Neural cell (in vitro differentiated cells): Measurements from ENCODE around the gene HUWE1. TPM values are rescaled to one million over a fixed set of nuclear protein-coding genes. Genes with fewer than 3 reads are reported as not detected.
"Not testable (repeated sequence)": the region's sequence is repeated elsewhere in the genome, so short reads cannot be mapped to it uniquely, and the experiment has no call there.

Experiments used
- H2AFZ ChIP-seq: fragments of 200-600, 300-800 bp; sonication (generic), shearing (Covaris generic); 2 replicates; pipeline ENCODE4 v1.6.0; 2014; ENCODE audit warnings: low read depth, mild to moderate bottlenecking, antibody characterized with exemption, low read length, moderate library complexity
- H3F3A ChIP-seq: fragments of 200-600 bp; shearing (Covaris generic); 2 replicates; pipeline ENCODE4 v1.6.1; 2016; ENCODE audit warnings: mild to moderate bottlenecking, moderate library complexity, mixed read lengths, antibody characterized with exemption, low read length; ENCODE audit not compliant: insufficient read depth, poor library complexity, severe bottlenecking
- H3K27ac ChIP-seq: fragments of 200-600, 300-800 bp; sonication (generic), shearing (Covaris generic); 2 replicates; pipeline ENCODE4 v1.5.1; 2014; ENCODE audit warnings: mild to moderate bottlenecking, low read length, moderate library complexity
- H3K27me3 ChIP-seq: fragments of 300-800, 200-600 bp; sonication (generic), shearing (Covaris generic); 2 replicates; pipeline ENCODE4 v1.6.0; 2014; ENCODE audit warnings: mild to moderate bottlenecking, low read depth, low read length, moderate library complexity; ENCODE audit not compliant: insufficient read depth
- H3K36me3 ChIP-seq: fragments of 300-800, 200-600 bp; sonication (generic), shearing (Covaris generic); 2 replicates; pipeline ENCODE4 v1.5.1; 2014; ENCODE audit warnings: mild to moderate bottlenecking, antibody characterized with exemption, low read length, moderate library complexity; ENCODE audit not compliant: insufficient read depth
- H3K4me2 ChIP-seq: fragments of 300-800, 200-600 bp; sonication (generic), shearing (Covaris generic); 2 replicates; pipeline ENCODE4 v1.6.0; 2014; ENCODE audit warnings: mild to moderate bottlenecking, low read length
- H3K4me3 ChIP-seq: fragments of 300-800, 200-600 bp; sonication (generic), shearing (Covaris generic); 2 replicates; pipeline ENCODE4 v1.5.1; 2014; ENCODE audit warnings: mild to moderate bottlenecking, low read length, moderate library complexity
- H3K79me2 ChIP-seq: fragments of 200-600 bp; shearing (Covaris generic); replicated peaks from 2 replicates; pipeline ENCODE4 v1.6.0; 2014; ENCODE audit warnings: mild to moderate bottlenecking, low read length, moderate library complexity; ENCODE audit not compliant: insufficient read depth
- H3K9ac ChIP-seq: fragments of 300-800, 200-600 bp; sonication (generic), shearing (Covaris generic); 2 replicates; pipeline ENCODE4 v1.6.1; 2016; ENCODE audit warnings: mild to moderate bottlenecking, low read length, mixed read lengths
- H3K9me2 ChIP-seq: fragments of 200-600 bp; shearing (Covaris generic); 2 replicates; pipeline ENCODE4 v1.6.1; 2016; ENCODE audit warnings: mild to moderate bottlenecking, low read length, mixed read lengths; ENCODE audit not compliant: insufficient read depth
- H3K9me3 ChIP-seq: fragments of 200-600, 300-800 bp; sonication (generic), shearing (Covaris generic); 2 replicates; pipeline ENCODE4 v1.6.1; 2016; ENCODE audit warnings: mild to moderate bottlenecking, mixed run types, low read length, moderate library complexity, mixed read lengths
- H4K20me1 ChIP-seq: fragments of 200-600 bp; shearing (Covaris generic); 2 replicates; pipeline ENCODE4 v1.6.1; 2016; ENCODE audit warnings: mild to moderate bottlenecking, mixed run types; ENCODE audit not compliant: insufficient read depth
- EP300 ChIP-seq: fragments of 450-650 bp; conservative IDR thresholded peaks from 2 replicates; pipeline ENCODE4 v1.6.1; 2014; ENCODE audit warnings: antibody characterized with exemption, mild to moderate bottlenecking, moderate library complexity; ENCODE audit not compliant: poor library complexity, severe bottlenecking
- EZH2 ChIP-seq: fragments of 200-600, 300-800 bp; shearing (Covaris generic), sonication (generic); IDR thresholded peaks from 2 replicates; pipeline ENCODE4 v1.6.1; 2014; ENCODE audit warnings: antibody characterized with exemption, low read length, borderline replicate concordance, mild to moderate bottlenecking; ENCODE audit not compliant: insufficient read depth, poor library complexity, severe bottlenecking
- MXI1 ChIP-seq: fragments of 450-650 bp; conservative IDR thresholded peaks from 2 replicates; pipeline ENCODE4 v1.6.1; 2014; ENCODE audit warnings: antibody characterized with exemption, mild to moderate bottlenecking; ENCODE audit not compliant: poor library complexity, severe bottlenecking
- POLR2AphosphoS5 ChIP-seq: IDR thresholded peaks from 2 replicates; pipeline ENCODE4 v1.6.1; 2012
- RAD21 ChIP-seq: fragments of 450-650 bp; conservative IDR thresholded peaks from 2 replicates; pipeline ENCODE4 v1.6.1; 2014; ENCODE audit warnings: antibody characterized with exemption, mild to moderate bottlenecking, moderate library complexity
- SMC3 ChIP-seq: fragments of 450-650 bp; conservative IDR thresholded peaks from 2 replicates; pipeline ENCODE4 v1.6.1; 2014; ENCODE audit warnings: antibody characterized with exemption, mild to moderate bottlenecking, moderate library complexity; ENCODE audit not compliant: poor library complexity
- TAF1 ChIP-seq: IDR thresholded peaks from 2 replicates; pipeline ENCODE4 v1.6.1; 2012; ENCODE audit warnings: low read depth
- polyA plus RNA-seq: library from polyadenylated mRNA; depleted of rRNA; stranded (reverse); fragments of >200 nt; gene quantifications from 2 replicates; pipeline ENCODE4 v1.2.3, GENCODE V29; 2014
- TF ChIP-seq, protein P1 (sequence below): IDR thresholded peaks from 2 replicates; pipeline ENCODE4 v1.6.1; 2012; ENCODE audit warnings: borderline replicate concordance
- TF ChIP-seq, protein P2 (sequence below): fragments of 450-650 bp; IDR thresholded peaks from 2 replicates; pipeline ENCODE4 v1.5.1; 2014; ENCODE audit warnings: antibody characterized with exemption, mild to moderate bottlenecking, moderate library complexity; ENCODE audit not compliant: poor library complexity, severe bottlenecking

The HUWE1 gene
- polyA plus RNA-seq, 1 donor from 2014 or later = 25.0 TPM

DNA sequence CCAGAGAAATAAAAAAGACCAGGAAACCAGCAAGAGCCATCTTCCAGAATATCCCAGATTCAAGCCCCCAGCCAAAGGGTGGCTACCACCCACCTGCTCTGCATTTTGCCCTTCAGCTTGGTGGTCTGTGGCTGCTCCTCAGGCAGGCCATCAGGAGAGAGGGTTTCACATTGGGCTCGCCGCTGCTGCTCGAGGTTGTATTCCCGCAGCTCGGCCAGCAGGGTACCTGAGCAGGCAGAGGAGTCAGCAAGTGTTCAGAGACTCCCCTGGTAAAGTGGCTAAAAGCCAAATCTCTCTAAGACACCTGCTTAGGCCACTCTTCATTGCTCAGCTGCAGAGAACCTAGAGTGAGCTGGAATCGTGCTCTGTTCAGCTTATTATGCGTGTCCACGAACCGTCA is 141.6 kb downstream of the HUWE1 start:
- no peak overlapping the region for H3K9ac ChIP-seq
- no peaks in the 10 kb centered on the region for H3K9me3 ChIP-seq
- H3K79me2 ChIP-seq = no peaks in the 10 kb centered on the region
- no peak overlapping the region for H3K4me3 ChIP-seq
- H3K9me2 ChIP-seq = no peaks in the 10 kb centered on the region
- H3K4me2 ChIP-seq = no peak overlapping the region
- H3F3A ChIP-seq = no peaks in the 10 kb centered on the region
- H2AFZ ChIP-seq = no peak overlapping the region
- TF ChIP-seq EP300 = no peak
- TF ChIP-seq EZH2 = no peak
- TF ChIP-seq SMC3 = no peak
- TF ChIP-seq, protein P1, sequence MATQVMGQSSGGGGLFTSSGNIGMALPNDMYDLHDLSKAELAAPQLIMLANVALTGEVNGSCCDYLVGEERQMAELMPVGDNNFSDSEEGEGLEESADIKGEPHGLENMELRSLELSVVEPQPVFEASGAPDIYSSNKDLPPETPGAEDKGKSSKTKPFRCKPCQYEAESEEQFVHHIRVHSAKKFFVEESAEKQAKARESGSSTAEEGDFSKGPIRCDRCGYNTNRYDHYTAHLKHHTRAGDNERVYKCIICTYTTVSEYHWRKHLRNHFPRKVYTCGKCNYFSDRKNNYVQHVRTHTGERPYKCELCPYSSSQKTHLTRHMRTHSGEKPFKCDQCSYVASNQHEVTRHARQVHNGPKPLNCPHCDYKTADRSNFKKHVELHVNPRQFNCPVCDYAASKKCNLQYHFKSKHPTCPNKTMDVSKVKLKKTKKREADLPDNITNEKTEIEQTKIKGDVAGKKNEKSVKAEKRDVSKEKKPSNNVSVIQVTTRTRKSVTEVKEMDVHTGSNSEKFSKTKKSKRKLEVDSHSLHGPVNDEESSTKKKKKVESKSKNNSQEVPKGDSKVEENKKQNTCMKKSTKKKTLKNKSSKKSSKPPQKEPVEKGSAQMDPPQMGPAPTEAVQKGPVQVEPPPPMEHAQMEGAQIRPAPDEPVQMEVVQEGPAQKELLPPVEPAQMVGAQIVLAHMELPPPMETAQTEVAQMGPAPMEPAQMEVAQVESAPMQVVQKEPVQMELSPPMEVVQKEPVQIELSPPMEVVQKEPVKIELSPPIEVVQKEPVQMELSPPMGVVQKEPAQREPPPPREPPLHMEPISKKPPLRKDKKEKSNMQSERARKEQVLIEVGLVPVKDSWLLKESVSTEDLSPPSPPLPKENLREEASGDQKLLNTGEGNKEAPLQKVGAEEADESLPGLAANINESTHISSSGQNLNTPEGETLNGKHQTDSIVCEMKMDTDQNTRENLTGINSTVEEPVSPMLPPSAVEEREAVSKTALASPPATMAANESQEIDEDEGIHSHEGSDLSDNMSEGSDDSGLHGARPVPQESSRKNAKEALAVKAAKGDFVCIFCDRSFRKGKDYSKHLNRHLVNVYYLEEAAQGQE = no peak
- no peaks in the 10 kb centered on the region for H3K36me3 ChIP-seq
- no peaks in the 10 kb centered on the region for H4K20me1 ChIP-seq
- H3K27ac ChIP-seq = no peak overlapping the region
- no peaks in the 10 kb centered on the region for H3K27me3 ChIP-seq

DNA sequence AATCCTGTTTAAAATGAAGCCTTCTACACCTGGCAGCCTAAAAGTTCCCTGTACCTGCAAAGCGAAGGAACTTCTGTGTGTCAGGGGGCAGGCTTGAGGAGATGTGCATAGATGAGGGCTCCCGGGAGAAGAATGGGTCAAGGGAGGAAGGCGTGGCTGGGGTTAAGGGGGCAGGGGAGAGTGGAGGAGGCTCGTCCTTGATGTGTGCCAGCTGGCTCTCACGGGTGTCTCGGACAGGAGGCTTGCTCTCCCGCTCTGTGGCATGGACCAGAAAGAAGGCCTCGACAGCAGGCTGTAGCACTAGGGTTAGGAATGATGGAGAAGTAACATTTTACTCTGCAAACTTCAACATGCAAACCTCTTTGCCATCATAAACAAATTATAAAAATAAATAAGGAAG is 147.7 kb downstream of the HUWE1 start:
- Histone ChIP-seq H3K9me2 (no peaks in the 10 kb centered on the region), H3F3A (no peaks in the 10 kb centered on the region), H3K4me3 (no peak overlapping the region), H3K27ac (no peak overlapping the region), H3K36me3 (no peaks in the 10 kb centered on the region), H4K20me1 (no peaks in the 10 kb centered on the region), H3K9me3 (no peaks in the 10 kb centered on the region), H3K9ac (no peak overlapping the region), H3K79me2 (no peaks in the 10 kb centered on the region), H3K4me2 (no peak overlapping the region), H3K27me3 (no peaks in the 10 kb centered on the region), H2AFZ (no peak overlapping the region)
- no peak for TF ChIP-seq SMC3
- TF ChIP-seq, protein P1 = no peak
- no peak for TF ChIP-seq RAD21
- no peak for TF ChIP-seq POLR2AphosphoS5
- TF ChIP-seq, protein P2, sequence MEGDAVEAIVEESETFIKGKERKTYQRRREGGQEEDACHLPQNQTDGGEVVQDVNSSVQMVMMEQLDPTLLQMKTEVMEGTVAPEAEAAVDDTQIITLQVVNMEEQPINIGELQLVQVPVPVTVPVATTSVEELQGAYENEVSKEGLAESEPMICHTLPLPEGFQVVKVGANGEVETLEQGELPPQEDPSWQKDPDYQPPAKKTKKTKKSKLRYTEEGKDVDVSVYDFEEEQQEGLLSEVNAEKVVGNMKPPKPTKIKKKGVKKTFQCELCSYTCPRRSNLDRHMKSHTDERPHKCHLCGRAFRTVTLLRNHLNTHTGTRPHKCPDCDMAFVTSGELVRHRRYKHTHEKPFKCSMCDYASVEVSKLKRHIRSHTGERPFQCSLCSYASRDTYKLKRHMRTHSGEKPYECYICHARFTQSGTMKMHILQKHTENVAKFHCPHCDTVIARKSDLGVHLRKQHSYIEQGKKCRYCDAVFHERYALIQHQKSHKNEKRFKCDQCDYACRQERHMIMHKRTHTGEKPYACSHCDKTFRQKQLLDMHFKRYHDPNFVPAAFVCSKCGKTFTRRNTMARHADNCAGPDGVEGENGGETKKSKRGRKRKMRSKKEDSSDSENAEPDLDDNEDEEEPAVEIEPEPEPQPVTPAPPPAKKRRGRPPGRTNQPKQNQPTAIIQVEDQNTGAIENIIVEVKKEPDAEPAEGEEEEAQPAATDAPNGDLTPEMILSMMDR = no peak
- no peak for TF ChIP-seq EZH2
- no peak for TF ChIP-seq MXI1
- TF ChIP-seq EP300 = no peak
- no peak for TF ChIP-seq TAF1

DNA sequence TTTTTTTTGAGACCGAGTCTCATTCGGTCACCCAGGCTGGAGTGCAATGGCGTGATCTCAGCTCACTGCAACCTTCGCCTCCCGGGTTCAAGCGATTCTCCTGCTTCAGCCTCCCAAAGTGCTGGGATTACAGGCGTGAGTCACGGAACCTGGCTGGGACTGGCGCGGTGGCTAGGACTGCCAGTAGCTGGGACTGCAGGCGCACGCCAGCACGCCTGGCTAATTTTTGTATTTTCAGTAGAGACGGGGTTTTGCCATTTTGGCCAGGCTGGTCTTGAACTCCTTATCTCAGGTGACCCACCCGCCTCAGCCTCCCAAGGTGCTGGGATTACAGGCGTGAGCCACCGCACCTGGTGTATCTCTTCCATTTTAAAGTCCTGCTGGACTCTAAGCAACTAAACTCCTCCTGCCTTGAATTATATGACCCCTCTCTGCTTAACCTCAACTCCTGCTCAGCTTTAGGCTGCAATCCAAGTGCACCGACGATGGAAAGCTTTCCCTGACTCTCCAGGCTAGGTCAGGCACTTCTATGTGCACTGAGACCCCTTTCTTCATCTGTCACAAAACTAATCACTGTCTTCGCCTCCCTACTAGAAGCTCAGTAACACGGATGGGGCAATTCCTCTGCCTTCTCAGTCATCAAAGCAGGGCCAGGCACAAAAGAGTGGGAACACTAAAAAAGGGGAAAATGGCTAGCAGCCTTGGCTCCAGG is 155.1 kb downstream of the HUWE1 start:
- H3K9me2 ChIP-seq, H3K27me3 ChIP-seq, H2AFZ ChIP-seq, H3K9me3 ChIP-seq, H3K9ac ChIP-seq, H3K4me2 ChIP-seq, H3K36me3 ChIP-seq, H3K4me3 ChIP-seq, H3K79me2 ChIP-seq, H3F3A ChIP-seq, H3K27ac ChIP-seq, H4K20me1 ChIP-seq: not testable (repeated sequence)
